HEK293 (cell line): Measurements from ENCODE around the gene CLK1.

ENCODE experiments used
- CTCF ChIA-PET: fragments of 350-600 bp; formaldehyde crosslinking; extraction: SDS; loops from one replicate; lab custom pipeline; 2021; ENCODE audit warnings: antibody characterized with exemption; lab: Yijun Ruan, JAX
- POLR2A ChIA-PET: fragments of 300-600 bp; formaldehyde crosslinking; extraction: SDS; loops from one replicate; lab custom pipeline; 2020; ENCODE audit warnings: antibody characterized with exemption, inconsistent platforms; lab: Yijun Ruan, JAX
- H3K27ac ChIP-seq: fragments of 200-500 bp; sonication (Bioruptor generic); 2 replicates; pipeline ENCODE4 v1.5.1; 2014; ENCODE audit warnings: low read depth, low read length, control low read depth, inconsistent platforms; ENCODE audit errors: extremely low read depth
- H3K36me3 ChIP-seq, 2 experiments: fragments of 200-500 bp in 1 of 2; sonication (Bioruptor generic) in 1 of 2; 1 replicate in 1 of 2; 2 replicates in 1 of 2; pipeline ENCODE4 v1.5.1; 2014 to 2017; ENCODE audit warnings: inconsistent platforms in 2 of 2, low read length in 2 of 2; ENCODE audit not compliant: control insufficient read depth in 2 of 2, insufficient read depth in 1 of 2
- H3K4me1 ChIP-seq: fragments of 200-500 bp; sonication (Bioruptor generic); 2 replicates; pipeline ENCODE4 v1.5.1; 2014; ENCODE audit warnings: mild to moderate bottlenecking, low read length, inconsistent platforms; ENCODE audit not compliant: control insufficient read depth, insufficient read depth
- H3K4me3 ChIP-seq: 2 replicates; pipeline ENCODE4 v1.5.1; 2011; ENCODE audit warnings: low read depth, mild to moderate bottlenecking, control low read depth, low read length, moderate library complexity
- H3K9me3 ChIP-seq: fragments of 200-500 bp; sonication (Bioruptor generic); 2 replicates; pipeline ENCODE4 v1.5.1; 2014; ENCODE audit warnings: low read depth, low read length, inconsistent platforms; ENCODE audit not compliant: control insufficient read depth, insufficient read depth
- GFI1B ChIP-seq: fragments of 450-650 bp; formaldehyde crosslinking; IDR thresholded peaks from 2 replicates; pipeline ENCODE4 v1.5.1; 2016; ENCODE audit warnings: missing biosample characterization, missing genetic modification characterization
- HIC1 ChIP-seq: fragments of 450-650 bp; formaldehyde crosslinking; IDR thresholded peaks from 2 replicates; pipeline ENCODE4 v1.5.1; 2016; ENCODE audit warnings: missing biosample characterization, missing genetic modification characterization
- INSM2 ChIP-seq: fragments of 450-650 bp; formaldehyde crosslinking; IDR thresholded peaks from 2 replicates; pipeline ENCODE4 v1.5.1; 2016; ENCODE audit warnings: missing biosample characterization, missing genetic modification characterization
- PBX3 ChIP-seq: sonication (generic); formaldehyde crosslinking; IDR thresholded peaks from 2 replicates; pipeline ENCODE4 v1.8.1; 2022; ENCODE audit warnings: mild to moderate bottlenecking, moderate library complexity, missing genetic modification reagents
- ZBTB20 ChIP-seq: fragments of 450-650 bp; formaldehyde crosslinking; IDR thresholded peaks from 2 replicates; pipeline ENCODE4 v1.5.1; 2016; ENCODE audit warnings: missing biosample characterization, missing genetic modification characterization
- ZBTB48 ChIP-seq: fragments of 450-650 bp; formaldehyde crosslinking; IDR thresholded peaks from 2 replicates; pipeline ENCODE4 v1.5.1; 2016; ENCODE audit warnings: missing biosample characterization, missing genetic modification characterization
- ZBTB6 ChIP-seq: fragments of 450-650 bp; formaldehyde crosslinking; IDR thresholded peaks from 2 replicates; pipeline ENCODE4 v1.5.1; 2017; ENCODE audit warnings: missing biosample characterization, missing genetic modification characterization
- ZFHX2 ChIP-seq: fragments of 450-650 bp; formaldehyde crosslinking; conservative IDR thresholded peaks from 2 replicates; pipeline ENCODE4 v1.5.1; 2016; ENCODE audit warnings: missing biosample characterization, missing genetic modification characterization
- ZFP3 ChIP-seq: fragments of 450-650 bp; formaldehyde crosslinking; IDR thresholded peaks from 2 replicates; pipeline ENCODE4 v1.5.1; 2016; ENCODE audit warnings: low read depth, missing biosample characterization, missing genetic modification characterization
- ZNF114 ChIP-seq: fragments of 450-650 bp; formaldehyde crosslinking; IDR thresholded peaks from 2 replicates; pipeline ENCODE4 v1.5.0; 2017; ENCODE audit warnings: missing biosample characterization, missing genetic modification characterization
- ZNF175 ChIP-seq: fragments of 450-650 bp; formaldehyde crosslinking; IDR thresholded peaks from 2 replicates; pipeline ENCODE4 v1.5.1; 2016; ENCODE audit warnings: missing biosample characterization, missing genetic modification characterization
- ZNF223 ChIP-seq: fragments of 450-650 bp; formaldehyde crosslinking; IDR thresholded peaks from 2 replicates; pipeline ENCODE4 v1.5.1; 2016; ENCODE audit warnings: missing biosample characterization, missing genetic modification characterization
- ZNF274 ChIP-seq, 2 experiments: fragments of 200-500 bp in 1 of 2; fragments of 450-650 bp in 1 of 2; sonication (Bioruptor generic) in 1 of 2; formaldehyde crosslinking in 1 of 2; IDR thresholded peaks; 2 replicates each; pipeline versions ENCODE4 v1.5.1 to v1.6.1; 2014 to 2016; ENCODE audit warnings: borderline replicate concordance in 1 of 2, inconsistent platforms in 1 of 2, low read length in 1 of 2, missing biosample characterization in 1 of 2, missing genetic modification characterization in 1 of 2
- ZNF354C ChIP-seq: fragments of 450-650 bp; formaldehyde crosslinking; IDR thresholded peaks from 2 replicates; pipeline ENCODE4 v1.5.1; 2016; ENCODE audit warnings: missing biosample characterization, missing genetic modification characterization, low read depth, borderline replicate concordance
- ZNF366 ChIP-seq: fragments of 450-650 bp; formaldehyde crosslinking; conservative IDR thresholded peaks from 2 replicates; pipeline ENCODE4 v1.5.1; 2016; ENCODE audit warnings: missing biosample characterization, missing genetic modification characterization
- ZNF48 ChIP-seq: fragments of 450-650 bp; formaldehyde crosslinking; IDR thresholded peaks from 2 replicates; pipeline ENCODE4 v1.5.1; 2016; ENCODE audit warnings: missing biosample characterization, missing genetic modification characterization
- ZNF518A ChIP-seq: fragments of 450-650 bp; formaldehyde crosslinking; conservative IDR thresholded peaks from 2 replicates; pipeline ENCODE4 v1.5.1; 2016; ENCODE audit warnings: low read depth, missing biosample characterization, missing genetic modification characterization
- ZNF529 ChIP-seq: fragments of 450-650 bp; formaldehyde crosslinking; IDR thresholded peaks from 2 replicates; pipeline ENCODE4 v1.5.1; 2017; ENCODE audit warnings: missing genetic modification characterization, missing biosample characterization; ENCODE audit not compliant: insufficient replicate concordance
- ZNF596 ChIP-seq: fragments of 450-650 bp; IDR thresholded peaks from 2 replicates; pipeline ENCODE4 v1.5.0; 2018; ENCODE audit warnings: missing biosample characterization, mild to moderate bottlenecking, missing genetic modification characterization, moderate library complexity
- ZNF645 ChIP-seq: fragments of 450-650 bp; formaldehyde crosslinking; IDR thresholded peaks from 2 replicates; pipeline ENCODE4; 2016; ENCODE audit warnings: missing biosample characterization, missing genetic modification characterization
- ZNF785 ChIP-seq: fragments of 450-650 bp; formaldehyde crosslinking; IDR thresholded peaks from 2 replicates; pipeline ENCODE4 v1.5.1; 2016; ENCODE audit warnings: missing biosample characterization, missing genetic modification characterization
- ZNF830 ChIP-seq: fragments of 450-650 bp; IDR thresholded peaks from 2 replicates; pipeline ENCODE4 v1.5.0; 2018; ENCODE audit warnings: missing biosample characterization, missing genetic modification characterization, low read depth, mild to moderate bottlenecking, moderate library complexity
- ZSCAN5A ChIP-seq: fragments of 450-650 bp; formaldehyde crosslinking; IDR thresholded peaks from 2 replicates; pipeline ENCODE4 v1.5.1; 2016; ENCODE audit warnings: missing biosample characterization, missing genetic modification characterization
- ZXDB ChIP-seq: fragments of 450-650 bp; formaldehyde crosslinking; IDR thresholded peaks from 2 replicates; pipeline ENCODE4 v1.5.1; 2016; ENCODE audit warnings: missing biosample characterization, missing genetic modification characterization

Gene CLK1

GRCh38 chr2:200862532-200863000, 1.9 kb downstream of the CLK1 start:
- peaks cover 23 to 47% of the 10 kb centered on the region in 2 experiments for H3K36me3 ChIP-seq
- TF ChIP-seq ZNF529 (tag by site-specific recombination) (no peak), ZNF366 (0 out of 2 replicates have a peak, but pooled peaks have one; percentile 14), GFI1B (tag by site-specific recombination) (peak; percentile 69), ZBTB6 (tag by site-specific recombination) (no peak), ZNF354C (tag by site-specific recombination) (no peak), ZFHX2 (tag by site-specific recombination) (no peak), ZNF48 (tag by site-specific recombination) (no peak), PBX3 (CRISPR knock-in tag) (no peak), ZNF645 (no peak), ZNF518A (tag by site-specific recombination) (no peak), ZBTB48 (tag by site-specific recombination) (no peak), INSM2 (tag by site-specific recombination) (no peak), ZNF223 (no peak), ZNF114 (no peak), ZNF785 (no peak), ZNF596 (no peak), ZBTB20 (tag by site-specific recombination) (no peak), ZNF274 (IDR thresholded peaks at IDR 0.05; ENCODE audit: low read length) (no peak), ZNF274 (tag by site-specific recombination; IDR thresholded peaks at IDR 0.05; ENCODE audit: borderline replicate concordance) (no peak), ZSCAN5A (tag by site-specific recombination) (no peak), ZFP3 (tag by site-specific recombination) (no peak), HIC1 (tag by site-specific recombination) (no peak), ZXDB (tag by site-specific recombination) (peak; percentile 17; the same call in 1 of the 2 replicates), ZNF830 (tag by site-specific recombination) (no peak), ZNF175 (tag by site-specific recombination) (no peak)

More at GRCh38 chr2:200862532-200863000, 1.9 kb downstream of the CLK1 start:
- POLR2A ChIA-PET, result interaction anchor here (0.7 kb wide), 2 partner anchors 111 to 270 kb away, joined by 3 read pairs; no protein-coding TSS in a partner anchor
- Histone ChIP-seq H3K27ac (peak overlapping the region; percentile 97; the same call in 1 of the 2 replicates), H3K4me1 (0 out of 2 replicates have a peak, but pooled peaks cover 10% of the 10 kb centered on the region), H3K4me3 (peak overlapping the region; percentile 95), H3K9me3 (no peaks in the 10 kb centered on the region)
- CTCF ChIA-PET, result no interaction called here
